Measurements from ENCODE around the gene ZNF552. TPM values are rescaled to one million over a fixed set of nuclear protein-coding genes. Genes with fewer than 3 reads are reported as not detected.

ZNF552 gene
- total and polyA plus RNA-seq, 2 of the 13 experiments (the other 11 are each of a cell fraction or from before 2014, with no cell fraction given), result 8.1 to 16.6 TPM

DNA sequence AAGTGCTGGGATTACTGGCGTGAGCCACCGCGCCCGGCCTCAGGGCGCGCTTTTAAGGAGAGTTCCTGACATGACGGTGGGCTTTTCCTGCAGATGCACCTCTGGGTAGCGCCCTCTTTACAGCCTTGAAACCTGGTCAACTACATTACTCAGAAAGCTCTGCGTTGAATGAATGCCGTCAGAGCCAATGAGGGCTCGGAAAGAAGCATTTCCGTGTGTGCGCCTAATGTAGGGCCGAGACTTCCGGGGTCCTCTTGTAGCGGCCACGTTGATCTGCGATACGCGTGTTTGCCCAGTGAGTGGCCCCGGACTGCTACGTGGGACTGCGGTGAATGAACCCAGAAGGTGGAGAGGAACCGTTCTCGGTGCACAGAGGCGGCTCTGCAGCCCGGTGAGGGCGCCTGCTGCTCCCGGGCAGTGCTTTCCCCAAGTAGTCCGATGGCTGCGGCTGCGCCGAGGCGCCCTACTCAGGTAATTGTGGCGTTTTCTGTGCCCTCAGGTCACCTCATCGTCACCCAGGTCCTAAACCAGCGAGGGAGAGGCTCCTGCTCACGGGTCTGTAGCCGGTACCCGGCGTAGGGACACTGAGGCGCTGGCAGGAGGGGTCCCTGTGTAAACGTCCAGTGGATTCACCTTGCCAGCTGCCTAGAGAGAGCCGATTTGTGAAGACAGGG, 4.9 kb upstream of the ZNF552 start (continued):
- no peak for TF ChIP-seq JARID2 (CRISPR knock-in tag; IDR thresholded peaks at IDR 0.05; ENCODE audit: insufficient replicate concordance)
- TF ChIP-seq, protein P1, sequence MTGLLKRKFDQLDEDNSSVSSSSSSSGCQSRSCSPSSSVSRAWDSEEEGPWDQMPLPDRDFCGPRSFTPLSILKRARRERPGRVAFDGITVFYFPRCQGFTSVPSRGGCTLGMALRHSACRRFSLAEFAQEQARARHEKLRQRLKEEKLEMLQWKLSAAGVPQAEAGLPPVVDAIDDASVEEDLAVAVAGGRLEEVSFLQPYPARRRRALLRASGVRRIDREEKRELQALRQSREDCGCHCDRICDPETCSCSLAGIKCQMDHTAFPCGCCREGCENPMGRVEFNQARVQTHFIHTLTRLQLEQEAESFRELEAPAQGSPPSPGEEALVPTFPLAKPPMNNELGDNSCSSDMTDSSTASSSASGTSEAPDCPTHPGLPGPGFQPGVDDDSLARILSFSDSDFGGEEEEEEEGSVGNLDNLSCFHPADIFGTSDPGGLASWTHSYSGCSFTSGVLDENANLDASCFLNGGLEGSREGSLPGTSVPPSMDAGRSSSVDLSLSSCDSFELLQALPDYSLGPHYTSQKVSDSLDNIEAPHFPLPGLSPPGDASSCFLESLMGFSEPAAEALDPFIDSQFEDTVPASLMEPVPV (CRISPR knock-in tag; IDR thresholded peaks at IDR 0.05), result 0 out of 2 replicates have a peak, but pooled peaks have one; percentile 29
- TF ChIP-seq, protein P2, sequence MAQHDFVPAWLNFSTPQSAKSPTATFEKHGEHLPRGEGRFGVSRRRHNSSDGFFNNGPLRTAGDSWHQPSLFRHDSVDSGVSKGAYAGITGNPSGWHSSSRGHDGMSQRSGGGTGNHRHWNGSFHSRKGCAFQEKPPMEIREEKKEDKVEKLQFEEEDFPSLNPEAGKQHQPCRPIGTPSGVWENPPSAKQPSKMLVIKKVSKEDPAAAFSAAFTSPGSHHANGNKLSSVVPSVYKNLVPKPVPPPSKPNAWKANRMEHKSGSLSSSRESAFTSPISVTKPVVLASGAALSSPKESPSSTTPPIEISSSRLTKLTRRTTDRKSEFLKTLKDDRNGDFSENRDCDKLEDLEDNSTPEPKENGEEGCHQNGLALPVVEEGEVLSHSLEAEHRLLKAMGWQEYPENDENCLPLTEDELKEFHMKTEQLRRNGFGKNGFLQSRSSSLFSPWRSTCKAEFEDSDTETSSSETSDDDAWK (CRISPR knock-in tag; IDR thresholded peaks at IDR 0.05), result no peak
- no peak for TF ChIP-seq ZNF530 (CRISPR knock-in tag; IDR thresholded peaks at IDR 0.05; ENCODE audit: low read depth)
- TF ChIP-seq HNRNPL (IDR thresholded peaks at IDR 0.05; ENCODE audit: low read depth, low read length), result no peak
- TF ChIP-seq, protein P3, sequence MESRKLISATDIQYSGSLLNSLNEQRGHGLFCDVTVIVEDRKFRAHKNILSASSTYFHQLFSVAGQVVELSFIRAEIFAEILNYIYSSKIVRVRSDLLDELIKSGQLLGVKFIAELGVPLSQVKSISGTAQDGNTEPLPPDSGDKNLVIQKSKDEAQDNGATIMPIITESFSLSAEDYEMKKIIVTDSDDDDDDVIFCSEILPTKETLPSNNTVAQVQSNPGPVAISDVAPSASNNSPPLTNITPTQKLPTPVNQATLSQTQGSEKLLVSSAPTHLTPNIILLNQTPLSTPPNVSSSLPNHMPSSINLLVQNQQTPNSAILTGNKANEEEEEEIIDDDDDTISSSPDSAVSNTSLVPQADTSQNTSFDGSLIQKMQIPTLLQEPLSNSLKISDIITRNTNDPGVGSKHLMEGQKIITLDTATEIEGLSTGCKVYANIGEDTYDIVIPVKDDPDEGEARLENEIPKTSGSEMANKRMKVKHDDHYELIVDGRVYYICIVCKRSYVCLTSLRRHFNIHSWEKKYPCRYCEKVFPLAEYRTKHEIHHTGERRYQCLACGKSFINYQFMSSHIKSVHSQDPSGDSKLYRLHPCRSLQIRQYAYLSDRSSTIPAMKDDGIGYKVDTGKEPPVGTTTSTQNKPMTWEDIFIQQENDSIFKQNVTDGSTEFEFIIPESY (CRISPR knock-in tag; IDR thresholded peaks at IDR 0.05), result peak; percentile 14; the same call in 1 of the 2 replicates
- TF ChIP-seq ZNF792 (CRISPR knock-in tag; IDR thresholded peaks at IDR 0.05), result peak; percentile 87; the same call in 1 of the 2 replicates
- TF ChIP-seq AGO2 (optimal IDR thresholded peaks at IDR 0.05; ENCODE audit: low read depth, low read length), result peak; percentile 53
- TF ChIP-seq TP53 (CRISPR knock-in tag; conservative IDR thresholded peaks at IDR 0.05), result no peak; the same call in 1 of the 2 replicates
- peak; percentile 39 for TF ChIP-seq XRCC5 (optimal IDR thresholded peaks at IDR 0.05; ENCODE audit: low read length)
- 0 out of 2 replicates have a peak, but pooled peaks have one; percentile 41 for TF ChIP-seq ZNF772 (CRISPR knock-in tag; IDR thresholded peaks at IDR 0.05)
- TF ChIP-seq, protein P4, sequence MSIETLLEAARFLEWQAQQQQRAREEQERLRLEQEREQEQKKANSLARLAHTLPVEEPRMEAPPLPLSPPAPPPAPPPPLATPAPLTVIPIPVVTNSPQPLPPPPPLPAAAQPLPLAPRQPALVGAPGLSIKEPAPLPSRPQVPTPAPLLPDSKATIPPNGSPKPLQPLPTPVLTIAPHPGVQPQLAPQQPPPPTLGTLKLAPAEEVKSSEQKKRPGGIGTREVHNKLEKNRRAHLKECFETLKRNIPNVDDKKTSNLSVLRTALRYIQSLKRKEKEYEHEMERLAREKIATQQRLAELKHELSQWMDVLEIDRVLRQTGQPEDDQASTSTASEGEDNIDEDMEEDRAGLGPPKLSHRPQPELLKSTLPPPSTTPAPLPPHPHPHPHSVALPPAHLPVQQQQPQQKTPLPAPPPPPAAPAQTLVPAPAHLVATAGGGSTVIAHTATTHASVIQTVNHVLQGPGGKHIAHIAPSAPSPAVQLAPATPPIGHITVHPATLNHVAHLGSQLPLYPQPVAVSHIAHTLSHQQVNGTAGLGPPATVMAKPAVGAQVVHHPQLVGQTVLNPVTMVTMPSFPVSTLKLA (IDR thresholded peaks at IDR 0.05), result peak; percentile 65
- TF ChIP-seq ZNF577 (CRISPR knock-in tag; IDR thresholded peaks at IDR 0.05; ENCODE audit: borderline replicate concordance, low read depth), result no peak
- no peak for TF ChIP-seq PAF1 (CRISPR knock-in tag; IDR thresholded peaks at IDR 0.05)
- TF ChIP-seq ZNF253 (CRISPR knock-in tag; IDR thresholded peaks at IDR 0.05; ENCODE audit: borderline replicate concordance), result no peak; the same call in 1 of the 2 replicates
- peak; percentile 82; the same call in 1 of the 2 replicates for TF ChIP-seq HDAC1 (CRISPR knock-in tag; IDR thresholded peaks at IDR 0.05)
- no peak; the same call in 1 of the 2 replicates for TF ChIP-seq MEIS1 (CRISPR knock-in tag; IDR thresholded peaks at IDR 0.05; ENCODE audit: borderline replicate concordance)
- TF ChIP-seq ZNF296 (CRISPR knock-in tag; conservative IDR thresholded peaks at IDR 0.05), result no peak; the same call in 1 of the 2 replicates
- no peak for TF ChIP-seq NONO (IDR thresholded peaks at IDR 0.05)
- no peak; the same call in 1 of the 2 replicates for TF ChIP-seq NONO (CRISPR knock-in tag; conservative IDR thresholded peaks at IDR 0.05)
- peak; percentile 89 for TF ChIP-seq GABPA (IDR thresholded peaks at IDR 0.05; ENCODE audit: low read depth, low read length)
- peak; percentile 97 for TF ChIP-seq GABPA (CRISPR knock-in tag; IDR thresholded peaks at IDR 0.05; ENCODE audit: low read depth)
- 0 out of 2 replicates have a peak, but pooled peaks have one; percentile 16 for TF ChIP-seq KDM4B (CRISPR knock-in tag; IDR thresholded peaks at IDR 0.05)
- no peak for TF ChIP-seq SATB2 (CRISPR knock-in tag; IDR thresholded peaks at IDR 0.05)
